Chondrocyte (in vitro differentiated cells): ENCODE measurements around the gene SDR42E2. TPM values are rescaled to one million over a fixed set of nuclear protein-coding genes. Genes with fewer than 3 reads are reported as not detected.
"Not testable (repeated sequence)": the region's sequence is repeated elsewhere in the genome, so short reads cannot be mapped to it uniquely, and the experiment has no call there.

Experiments used
- DNase-seq: peaks from one replicate; pipeline ENCODE4 v3.0.0; 2021; ENCODE audit warnings: mixed read lengths, low spot score
- H3K27ac Mint-ChIP-seq: one replicate; pipeline ENCODE4 v1.8.0; 2021; ENCODE audit warnings: mild to moderate bottlenecking, moderate library complexity, mixed read lengths; ENCODE audit not compliant: unreplicated experiment
- H3K27me3 Mint-ChIP-seq: 2 replicates; pipeline ENCODE4 v1.8.0; 2021; ENCODE audit warnings: low read depth, mixed read lengths
- H3K36me3 Mint-ChIP-seq: 2 replicates; pipeline ENCODE4 v1.8.0; 2021; ENCODE audit warnings: low read depth, mixed read lengths
- H3K4me1 Mint-ChIP-seq: 2 replicates; pipeline ENCODE4 v1.8.0; 2021; ENCODE audit warnings: low read depth, mild to moderate bottlenecking, mixed read lengths
- H3K4me3 Mint-ChIP-seq: one replicate; pipeline ENCODE4 v1.8.0; 2021; ENCODE audit warnings: mild to moderate bottlenecking, moderate library complexity, mixed read lengths; ENCODE audit not compliant: unreplicated experiment
- H3K9me3 Mint-ChIP-seq: 2 replicates; pipeline ENCODE4 v1.8.0; 2021; ENCODE audit warnings: low read depth, mixed read lengths
- total RNA-seq: library from RNA; stranded (reverse); gene quantifications from 3 replicates; pipeline ENCODE4 v1.2.1, GENCODE V29; 2021
- TF ChIP-seq, protein P1 (sequence below): fragments of 200-600 bp; sonication (generic); IDR thresholded peaks from 2 replicates; pipeline ENCODE4 v1.5.0; 2021; ENCODE audit warnings: antibody characterized with exemption, mild to moderate bottlenecking, moderate library complexity

SDR42E2 gene
- total RNA-seq, 1 donor from 2014 or later, result not detected

DNA sequence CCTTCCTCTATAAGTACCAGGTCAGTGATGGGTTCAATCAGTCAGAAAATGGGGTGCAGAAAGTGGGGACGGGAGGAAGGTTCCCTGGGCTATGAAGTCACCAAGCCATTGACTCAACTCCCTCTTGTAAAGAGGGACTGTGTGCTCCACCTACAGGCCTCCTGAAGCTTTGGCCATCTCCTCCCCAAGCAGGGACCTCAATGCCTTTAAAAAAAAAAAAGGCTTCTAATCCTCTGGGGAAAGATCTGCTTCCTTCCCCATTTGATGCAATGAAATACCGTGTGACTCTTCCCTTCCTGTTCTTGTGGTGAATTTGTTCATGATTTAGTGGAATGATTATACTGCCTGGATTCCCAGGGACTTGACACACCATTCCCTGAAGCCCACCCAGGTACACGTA lies 39.2 kb upstream of the SDR42E2 start:
- no peaks in the 10 kb centered on the region for H3K9me3 Mint-ChIP-seq
- peaks cover 11% of the 10 kb centered on the region for H3K27me3 Mint-ChIP-seq
- H3K4me3 Mint-ChIP-seq, result no peak overlapping the region
- DNase-seq, result no peak
- no peaks in the 10 kb centered on the region for H3K4me1 Mint-ChIP-seq
- TF ChIP-seq, protein P1, sequence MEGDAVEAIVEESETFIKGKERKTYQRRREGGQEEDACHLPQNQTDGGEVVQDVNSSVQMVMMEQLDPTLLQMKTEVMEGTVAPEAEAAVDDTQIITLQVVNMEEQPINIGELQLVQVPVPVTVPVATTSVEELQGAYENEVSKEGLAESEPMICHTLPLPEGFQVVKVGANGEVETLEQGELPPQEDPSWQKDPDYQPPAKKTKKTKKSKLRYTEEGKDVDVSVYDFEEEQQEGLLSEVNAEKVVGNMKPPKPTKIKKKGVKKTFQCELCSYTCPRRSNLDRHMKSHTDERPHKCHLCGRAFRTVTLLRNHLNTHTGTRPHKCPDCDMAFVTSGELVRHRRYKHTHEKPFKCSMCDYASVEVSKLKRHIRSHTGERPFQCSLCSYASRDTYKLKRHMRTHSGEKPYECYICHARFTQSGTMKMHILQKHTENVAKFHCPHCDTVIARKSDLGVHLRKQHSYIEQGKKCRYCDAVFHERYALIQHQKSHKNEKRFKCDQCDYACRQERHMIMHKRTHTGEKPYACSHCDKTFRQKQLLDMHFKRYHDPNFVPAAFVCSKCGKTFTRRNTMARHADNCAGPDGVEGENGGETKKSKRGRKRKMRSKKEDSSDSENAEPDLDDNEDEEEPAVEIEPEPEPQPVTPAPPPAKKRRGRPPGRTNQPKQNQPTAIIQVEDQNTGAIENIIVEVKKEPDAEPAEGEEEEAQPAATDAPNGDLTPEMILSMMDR, result no peak
- H3K27ac Mint-ChIP-seq, result no peak overlapping the region
- no peaks in the 10 kb centered on the region for H3K36me3 Mint-ChIP-seq

DNA sequence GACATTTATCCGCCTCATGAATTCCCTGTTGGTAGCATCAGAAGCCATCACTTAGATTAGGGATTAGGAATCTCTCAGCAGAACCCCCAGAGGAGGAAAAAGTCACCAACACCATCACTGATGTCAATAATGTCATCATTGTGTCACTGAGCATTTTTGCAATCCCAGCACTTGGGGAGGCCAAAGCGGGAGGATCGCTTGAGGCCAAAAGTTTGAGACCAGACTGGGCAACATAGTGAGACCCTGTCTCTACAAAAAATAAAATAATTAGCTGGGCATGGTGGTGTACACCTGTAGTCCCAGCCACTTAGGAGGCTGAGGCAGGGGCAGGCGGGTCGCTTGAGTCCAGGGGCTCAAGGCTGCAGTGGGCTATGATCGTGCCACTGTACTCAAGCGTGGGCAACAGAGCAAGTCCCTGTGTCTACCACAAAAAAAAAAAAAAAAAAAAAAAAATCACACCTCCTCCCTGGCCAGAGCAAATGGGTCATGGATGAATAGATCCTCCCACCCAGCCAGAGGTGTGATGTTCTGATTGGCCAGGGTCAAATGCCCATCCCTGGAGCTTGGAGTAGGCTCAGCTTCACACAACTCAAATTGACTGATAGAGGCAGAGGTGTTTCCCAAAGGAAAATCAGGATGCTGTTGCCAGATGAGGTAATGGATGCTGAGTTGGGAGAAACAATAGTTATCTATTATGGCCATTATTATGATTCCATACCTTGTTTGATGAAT lies 38.4 kb upstream of the SDR42E2 start:
- Mint-ChIP-seq H3K36me3 (no peaks in the 10 kb centered on the region), H3K4me3 (no peak overlapping the region), H3K9me3 (peaks cover 5% of the 10 kb centered on the region)

DNA sequence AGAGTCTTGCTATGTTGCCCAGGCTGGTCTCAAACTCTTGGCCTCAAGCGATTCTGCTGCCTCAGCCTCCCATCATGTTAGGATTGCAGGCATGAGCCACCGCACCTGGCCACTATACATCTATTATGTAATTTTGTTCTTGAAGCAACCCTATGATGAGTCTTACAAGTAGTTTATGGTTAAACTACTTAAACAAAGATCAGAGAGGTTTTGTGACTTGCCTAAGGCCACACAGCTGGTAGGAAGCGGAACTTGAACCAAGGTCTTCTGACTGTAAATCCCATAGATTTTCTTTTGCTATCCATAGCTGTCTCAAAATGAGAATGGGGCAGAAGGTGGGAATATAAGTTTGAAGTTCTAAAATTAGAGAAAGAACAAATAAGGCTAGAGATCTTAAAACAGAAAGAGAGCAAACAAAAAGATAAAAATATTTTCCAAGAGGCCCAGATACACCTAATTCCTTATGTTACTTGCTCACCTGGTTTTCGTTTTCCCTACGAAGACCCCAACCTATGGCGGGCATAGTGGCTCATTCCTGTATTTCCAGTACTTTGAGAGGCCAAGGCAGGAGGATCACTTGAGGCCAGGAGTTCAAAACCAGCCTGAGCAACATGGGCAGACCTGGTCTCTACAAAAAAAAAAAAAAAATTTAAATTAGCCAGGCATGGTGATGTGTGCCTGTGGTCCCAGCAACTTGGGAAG lies 37.6 kb upstream of the SDR42E2 start:
- H3K4me3 Mint-ChIP-seq, result no peak overlapping the region
- no peak overlapping the region for H3K27ac Mint-ChIP-seq
- TF ChIP-seq, protein P1, result no peak
- peaks cover 13% of the 10 kb centered on the region for H3K27me3 Mint-ChIP-seq
- no peak for DNase-seq
- no peaks in the 10 kb centered on the region for H3K4me1 Mint-ChIP-seq
- no peaks in the 10 kb centered on the region for H3K36me3 Mint-ChIP-seq
- H3K9me3 Mint-ChIP-seq, result peaks cover 5% of the 10 kb centered on the region

More for the DNA sequence above, 38.4 kb upstream of the SDR42E2 start:
- H3K27ac Mint-ChIP-seq, result no peak overlapping the region
- no peak for DNase-seq
- TF ChIP-seq, protein P1, result no peak
- H3K4me1 Mint-ChIP-seq, result no peaks in the 10 kb centered on the region
- peaks cover 11% of the 10 kb centered on the region for H3K27me3 Mint-ChIP-seq

DNA sequence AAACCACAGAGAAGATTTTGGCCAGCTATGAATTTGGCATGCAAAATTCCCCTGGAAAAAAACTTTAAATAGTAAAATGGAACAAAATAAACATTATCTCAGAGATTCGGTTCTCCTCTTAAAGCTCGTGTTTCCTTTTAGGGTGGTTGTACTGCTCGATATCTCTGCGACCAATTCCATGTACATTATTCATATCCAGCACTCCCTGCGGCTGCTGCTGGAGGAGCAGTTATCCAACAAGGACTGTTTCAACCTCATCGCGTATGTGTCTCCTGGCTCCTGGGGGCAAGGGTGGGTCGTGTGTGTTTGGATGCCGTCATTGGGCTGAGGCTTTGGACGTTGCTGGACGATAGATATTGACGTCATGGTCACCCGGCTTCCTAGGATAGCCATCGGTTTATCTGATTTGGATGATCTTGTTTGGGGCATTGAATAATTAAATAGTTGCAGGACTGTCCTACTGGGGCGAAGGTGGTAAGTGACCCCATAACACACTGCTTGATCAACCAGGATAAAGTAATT lies 36.2 kb upstream of the SDR42E2 start:
- peaks cover 5% of the 10 kb centered on the region for H3K9me3 Mint-ChIP-seq
- H3K27me3 Mint-ChIP-seq, result peaks cover 13% of the 10 kb centered on the region

DNA sequence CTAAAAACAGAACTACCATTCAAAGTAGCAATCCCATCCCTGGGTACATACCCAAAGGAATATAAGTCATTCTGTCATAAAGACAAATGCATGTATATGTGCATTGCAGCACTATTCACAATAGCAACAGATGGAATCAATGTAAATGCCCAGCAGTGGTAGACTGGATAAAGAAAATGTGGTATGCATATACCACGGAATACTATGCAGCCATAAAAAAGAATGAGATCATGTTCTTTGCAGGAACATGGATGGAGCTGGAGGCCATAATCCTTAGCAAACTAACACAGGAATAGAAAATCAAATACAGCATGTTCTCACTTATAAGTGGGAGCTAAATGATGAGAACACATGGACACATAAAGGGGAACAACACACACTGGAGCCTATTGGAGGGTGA lies 33.8 kb upstream of the SDR42E2 start:
- not testable (repeated sequence) for H3K9me3 Mint-ChIP-seq, H3K27me3 Mint-ChIP-seq, H3K4me3 Mint-ChIP-seq, H3K4me1 Mint-ChIP-seq, H3K27ac Mint-ChIP-seq, H3K36me3 Mint-ChIP-seq, DNase-seq

More for the DNA sequence above, 36.2 kb upstream of the SDR42E2 start:
- no peak overlapping the region for H3K27ac Mint-ChIP-seq
- H3K4me1 Mint-ChIP-seq, result no peaks in the 10 kb centered on the region
- TF ChIP-seq, protein P1, result no peak
- no peak overlapping the region for H3K4me3 Mint-ChIP-seq
- no peaks in the 10 kb centered on the region for H3K36me3 Mint-ChIP-seq
- no peak for DNase-seq
